Esophagus mucosa (tissue), 1 donor: ENCODE measurements around the gene FSHR. TPM values are rescaled to one million over a fixed set of nuclear protein-coding genes. Genes with fewer than 3 reads are reported as not detected.

Source experiments
- ATAC-seq: fragments of 200-7000 bp; cut with Tn5 transposase; one replicate; pipeline ENCODE4 v1.9.1; 2020
- total RNA-seq: library from RNA; stranded (reverse); gene quantifications from one replicate; pipeline ENCODE4 v1.2.4, GENCODE V29; 2023
- donor health status: DM: yes; HTN: yes; CAD: no.

FSHR gene
- total RNA-seq, 1 donor from 2014 or later, result not detected

GRCh38 chr2:49110571-49110970 is 43.7 kb downstream of the FSHR start:
- ATAC-seq, result no peak

GRCh38 chr2:49108851-49109250 is 45.5 kb downstream of the FSHR start:
- no peak for ATAC-seq

GRCh38 chr2:49108436-49108835 is 45.9 kb downstream of the FSHR start:
- no peak for ATAC-seq

GRCh38 chr2:49105506-49105905 is 48.8 kb downstream of the FSHR start:
- no peak for ATAC-seq

- no peak for ATAC-seq
Measured at GRCh38 chr2:49102146-49102545, 52.2 kb downstream of the FSHR start.

DNA sequence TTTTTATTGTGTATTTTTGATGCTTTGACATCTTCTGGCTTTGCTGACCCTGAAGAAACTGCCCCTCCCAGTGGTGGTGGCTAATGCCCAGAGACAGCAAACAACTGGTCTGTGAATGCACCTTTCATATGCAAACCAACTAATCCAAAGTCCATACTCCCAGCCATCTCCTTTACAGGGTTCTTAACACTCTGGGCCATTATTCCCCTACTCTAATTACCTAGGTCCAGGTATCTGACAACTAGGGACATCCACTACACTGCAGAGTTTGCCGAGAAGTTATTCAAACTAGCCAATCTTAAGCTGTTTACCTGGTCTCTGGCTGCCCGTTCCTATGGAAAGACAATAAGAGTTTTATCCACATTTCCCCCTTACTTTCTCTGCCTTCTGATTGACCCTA is 73.6 kb downstream of the FSHR start:
- ATAC-seq, result no peak

DNA sequence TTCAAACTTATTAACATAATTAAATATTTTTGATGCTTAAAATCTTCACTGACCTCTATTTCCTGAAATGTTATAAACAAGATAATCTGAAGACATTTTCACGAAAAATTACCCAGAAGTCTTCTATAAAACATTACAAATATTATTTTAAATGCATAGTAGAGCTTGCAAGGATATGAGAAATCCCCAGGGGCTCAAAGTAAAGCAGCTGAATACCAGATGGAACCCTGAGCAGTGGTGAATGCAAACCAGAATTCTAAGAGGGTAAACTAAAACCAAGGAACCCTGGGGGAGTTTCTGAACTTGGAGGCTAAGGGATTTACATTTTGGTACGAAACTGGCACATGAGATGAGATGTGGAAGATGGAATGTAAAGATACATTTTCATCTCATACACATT is 83.6 kb downstream of the FSHR start:
- no peak for ATAC-seq

- ATAC-seq, result no peak
Measured at GRCh38 chr2:49069829-49070228, 84.5 kb downstream of the FSHR start.

- no peak for ATAC-seq
Measured at GRCh38 chr2:49068613-49069012, 85.7 kb downstream of the FSHR start.

DNA sequence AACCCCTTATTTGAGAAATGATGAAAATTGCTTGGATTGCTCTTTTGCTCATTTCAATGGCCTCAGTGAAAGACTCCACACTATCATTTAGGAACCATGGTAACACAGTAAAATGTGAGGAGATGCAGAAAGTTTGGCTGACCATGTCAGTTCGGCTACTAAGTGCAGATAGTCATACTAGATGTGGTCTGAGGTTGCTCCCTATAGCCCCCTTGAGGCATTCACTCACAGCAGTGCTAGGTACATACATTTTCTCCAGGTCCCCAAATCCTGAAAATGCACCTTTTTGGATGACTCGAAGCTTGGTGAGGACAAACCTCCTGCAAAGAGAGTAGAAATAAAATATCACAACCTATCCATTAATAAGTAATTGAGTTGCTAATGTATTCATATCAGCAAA is 86.3 kb downstream of the FSHR start:
- no peak for ATAC-seq

DNA sequence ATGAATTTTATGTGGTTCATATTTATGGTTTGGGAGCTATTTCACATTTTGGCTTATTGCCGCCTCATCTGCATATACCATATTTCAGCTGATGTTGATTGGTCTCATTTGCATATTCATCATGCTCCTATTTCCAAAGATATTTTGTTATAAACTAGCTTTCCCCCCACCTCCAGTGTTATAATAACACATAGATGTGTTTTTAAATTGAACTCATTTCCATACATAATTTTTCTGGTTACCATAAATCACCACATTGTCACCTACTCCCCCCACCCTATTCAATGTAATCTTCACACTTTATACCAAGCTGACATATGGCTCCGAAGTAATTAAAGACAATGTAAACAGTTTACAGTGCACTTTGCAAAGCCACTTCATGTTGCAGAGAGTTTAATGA is 101.2 kb downstream of the FSHR start:
- ATAC-seq, result no peak

DNA sequence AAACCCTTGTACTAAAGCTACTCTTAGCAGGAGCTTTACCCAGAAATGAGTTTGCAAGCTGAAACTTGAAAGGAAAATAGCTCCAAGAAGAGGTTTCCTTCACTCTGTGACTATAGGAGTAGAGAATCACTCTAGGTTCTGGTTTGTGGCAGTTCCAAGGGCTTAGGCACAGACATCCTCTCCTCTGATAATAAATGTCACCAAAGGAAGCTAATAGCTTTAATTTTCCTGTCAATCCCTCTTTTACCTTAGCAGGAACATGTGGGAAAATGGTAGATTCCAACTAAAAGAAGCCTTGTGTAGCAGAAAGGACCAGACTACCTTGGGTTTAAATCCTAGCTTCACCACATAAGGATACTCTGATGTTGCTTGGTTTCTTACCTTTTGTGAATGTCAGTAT is 104.0 kb downstream of the FSHR start:
- no peak for ATAC-seq

DNA sequence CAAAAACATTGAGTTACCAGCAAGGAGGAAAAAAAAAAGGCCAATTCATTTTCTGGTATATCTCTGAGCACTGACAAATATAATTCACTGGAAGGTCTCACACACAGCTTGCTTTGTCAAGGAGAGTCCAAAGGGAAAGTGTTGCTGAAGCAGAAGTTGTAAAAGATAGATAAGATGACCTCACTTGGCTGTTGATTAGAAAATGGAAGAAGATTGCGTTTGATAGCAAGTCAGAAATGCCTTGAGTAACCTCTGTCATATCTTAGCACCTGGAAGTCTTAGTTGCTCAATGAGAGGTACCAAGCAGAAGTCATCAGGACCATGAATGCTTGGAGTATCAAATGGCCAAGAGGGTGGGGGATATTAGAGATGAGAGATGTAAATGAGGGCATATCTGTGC is 105.2 kb downstream of the FSHR start:
- ATAC-seq, result no peak

GRCh38 chr2:49045083-49045482 is 109.2 kb downstream of the FSHR start:
- no peak for ATAC-seq

DNA sequence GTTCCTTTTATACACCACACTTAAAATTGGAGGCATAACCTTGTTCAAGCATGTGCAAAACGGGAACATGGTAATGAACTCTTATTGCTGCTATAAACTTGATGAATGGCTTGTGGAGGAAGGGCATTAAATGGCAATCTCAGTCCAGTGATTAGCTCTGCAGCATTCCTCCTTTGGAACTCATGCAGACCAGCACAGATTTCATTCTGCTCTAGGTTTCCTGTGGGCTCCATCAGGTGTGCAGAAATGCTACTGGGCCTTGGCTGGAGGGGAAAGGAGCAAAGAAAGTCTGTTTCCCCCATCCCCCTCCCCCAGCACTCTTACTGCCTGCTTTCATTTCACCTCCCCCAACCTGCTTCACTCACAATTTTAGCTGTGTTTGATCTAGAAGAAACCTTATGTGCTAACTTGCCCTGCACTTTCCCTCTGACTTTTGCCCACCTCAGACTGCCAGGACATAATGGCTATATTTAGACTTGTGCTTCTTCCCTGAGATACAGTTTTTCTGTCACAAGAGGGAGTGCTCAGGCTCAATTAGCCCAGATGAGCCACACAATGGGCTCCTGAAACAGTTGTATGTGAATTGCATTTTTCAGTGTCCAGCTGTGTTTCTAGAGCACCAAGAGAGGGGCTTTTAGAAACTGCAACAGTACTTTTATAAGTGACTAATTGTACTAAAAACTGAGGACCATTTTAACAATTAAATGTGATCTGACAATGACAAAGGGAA is 109.8 kb downstream of the FSHR start:
- no peak for ATAC-seq

GRCh38 chr2:49043405-49043982 is 110.8 kb downstream of the FSHR start:
- no peak for ATAC-seq

- no peak for ATAC-seq
Measured at GRCh38 chr2:49042488-49042887, 111.8 kb downstream of the FSHR start.

DNA sequence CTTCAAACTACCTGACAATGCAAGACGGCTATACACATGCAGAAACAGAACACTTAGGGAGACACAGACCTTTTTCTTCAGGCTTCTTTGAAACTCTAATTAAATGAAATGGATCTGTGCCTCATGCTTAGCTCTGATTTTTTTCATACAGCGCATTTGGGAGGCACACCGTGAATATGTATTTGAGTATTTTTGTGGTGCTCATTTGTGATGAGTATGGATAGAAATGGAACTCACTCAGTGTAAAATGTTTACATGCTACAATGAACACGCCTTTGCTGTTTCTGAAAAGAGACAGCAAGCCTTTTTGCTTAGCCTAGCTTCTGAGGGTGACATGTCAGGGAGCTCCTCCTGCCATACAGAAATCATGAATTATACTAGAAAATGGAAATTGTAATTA is 113.3 kb downstream of the FSHR start:
- ATAC-seq, result no peak

DNA sequence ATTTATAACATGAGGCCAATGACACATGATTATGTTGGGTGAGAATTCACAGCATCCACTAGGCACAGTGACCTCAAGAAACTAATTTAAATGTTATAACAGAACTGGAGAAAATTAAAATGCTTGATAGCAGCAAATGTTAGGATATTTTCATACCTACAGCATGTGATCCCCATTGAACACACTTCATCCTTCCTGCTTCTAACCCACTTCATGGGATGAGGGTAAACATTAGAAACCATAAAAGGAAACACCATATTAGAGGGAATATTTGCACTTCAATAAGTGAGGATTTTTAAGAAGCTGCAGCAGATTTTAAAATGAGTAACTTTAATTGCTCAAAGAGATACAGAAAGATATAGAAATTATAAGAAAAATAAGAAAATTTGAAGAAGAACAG is 117.1 kb downstream of the FSHR start:
- ATAC-seq, result no peak

DNA sequence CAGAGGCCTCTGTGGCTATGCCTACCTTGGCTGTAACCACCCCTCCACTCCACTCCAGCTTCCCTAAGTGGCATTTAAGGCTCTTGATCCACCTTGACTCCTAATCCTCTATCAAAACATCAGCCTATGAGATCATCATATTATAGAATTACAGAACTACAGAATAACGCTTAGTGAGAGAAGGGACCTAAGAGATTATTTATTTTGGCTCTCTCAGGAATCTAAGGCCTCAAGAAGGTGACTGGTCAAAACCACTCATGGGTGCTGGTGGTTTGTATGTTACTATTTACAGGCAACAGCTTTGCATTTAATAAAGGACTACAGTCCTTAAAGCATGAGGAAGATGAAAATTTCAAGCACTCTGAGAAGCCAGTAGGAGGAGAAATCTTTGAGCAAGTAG is 118.8 kb downstream of the FSHR start:
- ATAC-seq, result no peak

- no peak for ATAC-seq
Measured at GRCh38 chr2:49033394-49034185, 120.7 kb downstream of the FSHR start.

DNA sequence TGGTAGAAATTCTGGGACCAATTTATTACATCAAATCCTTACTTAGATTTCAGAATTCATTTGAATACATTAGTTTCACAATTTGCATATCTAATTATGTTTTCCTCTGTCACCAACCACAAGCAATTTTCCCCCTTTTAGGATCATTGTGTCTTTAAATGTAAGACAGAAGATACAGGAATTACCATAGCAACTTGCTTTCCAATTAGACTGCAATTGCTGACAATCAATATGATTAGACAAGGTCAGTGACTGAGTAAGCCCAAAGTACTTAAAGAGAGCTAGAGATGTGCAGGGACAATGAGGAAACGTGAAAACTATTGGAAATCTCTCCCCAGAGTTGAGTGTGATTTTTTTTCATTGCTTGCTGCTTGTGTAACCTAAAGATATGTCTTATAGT is 121.4 kb downstream of the FSHR start:
- no peak for ATAC-seq

DNA sequence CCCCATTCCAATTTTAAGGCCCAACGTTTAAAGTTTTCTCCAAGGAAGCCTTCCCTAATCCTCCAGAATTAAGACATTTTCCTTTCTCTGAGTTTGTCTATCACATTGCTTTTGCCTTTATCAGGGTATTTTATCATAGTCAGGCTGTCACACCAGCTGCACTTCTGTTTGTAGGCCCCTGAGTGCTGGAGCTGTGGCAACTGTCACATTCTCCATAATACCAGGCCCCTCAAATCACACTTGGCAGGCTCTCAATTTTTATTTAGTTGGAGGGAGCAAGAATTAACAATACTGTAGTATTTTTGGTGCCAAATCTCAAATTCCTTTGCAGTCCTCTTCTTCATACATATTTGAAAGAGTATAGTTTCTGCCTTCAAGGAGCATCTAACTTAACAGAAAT is 122.2 kb downstream of the FSHR start:
- no peak for ATAC-seq

DNA sequence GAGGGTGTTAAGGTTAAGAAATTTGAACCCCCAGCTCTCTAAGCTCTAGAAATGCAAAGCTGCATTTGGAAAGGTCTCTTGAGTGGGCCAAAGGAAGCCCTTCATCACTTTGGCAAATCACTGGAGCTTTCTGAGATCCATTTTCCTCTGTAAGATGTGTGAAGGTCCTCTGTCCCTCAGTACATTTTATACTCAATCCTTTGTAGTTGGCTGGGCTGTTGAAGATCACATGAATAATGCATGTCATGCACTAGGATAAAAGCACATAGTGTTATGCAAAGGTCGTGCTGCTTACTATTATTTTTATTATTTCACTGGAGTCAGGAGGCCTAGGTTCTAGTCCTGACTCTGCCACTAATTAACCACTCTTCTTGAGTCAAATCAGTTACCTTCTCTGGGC is 124.9 kb downstream of the FSHR start:
- no peak for ATAC-seq
